GDM1 (cell line): ENCODE results near the gene YBX1.
"Not testable (repeated sequence)": the region's sequence is repeated elsewhere in the genome, so short reads cannot be mapped to it uniquely, and the experiment has no call there.

Source experiments
- DNase-seq: peaks from one replicate; lab custom pipeline; 2025; lab: John Stamatoyannopoulos, UW

The YBX1 gene

DNA sequence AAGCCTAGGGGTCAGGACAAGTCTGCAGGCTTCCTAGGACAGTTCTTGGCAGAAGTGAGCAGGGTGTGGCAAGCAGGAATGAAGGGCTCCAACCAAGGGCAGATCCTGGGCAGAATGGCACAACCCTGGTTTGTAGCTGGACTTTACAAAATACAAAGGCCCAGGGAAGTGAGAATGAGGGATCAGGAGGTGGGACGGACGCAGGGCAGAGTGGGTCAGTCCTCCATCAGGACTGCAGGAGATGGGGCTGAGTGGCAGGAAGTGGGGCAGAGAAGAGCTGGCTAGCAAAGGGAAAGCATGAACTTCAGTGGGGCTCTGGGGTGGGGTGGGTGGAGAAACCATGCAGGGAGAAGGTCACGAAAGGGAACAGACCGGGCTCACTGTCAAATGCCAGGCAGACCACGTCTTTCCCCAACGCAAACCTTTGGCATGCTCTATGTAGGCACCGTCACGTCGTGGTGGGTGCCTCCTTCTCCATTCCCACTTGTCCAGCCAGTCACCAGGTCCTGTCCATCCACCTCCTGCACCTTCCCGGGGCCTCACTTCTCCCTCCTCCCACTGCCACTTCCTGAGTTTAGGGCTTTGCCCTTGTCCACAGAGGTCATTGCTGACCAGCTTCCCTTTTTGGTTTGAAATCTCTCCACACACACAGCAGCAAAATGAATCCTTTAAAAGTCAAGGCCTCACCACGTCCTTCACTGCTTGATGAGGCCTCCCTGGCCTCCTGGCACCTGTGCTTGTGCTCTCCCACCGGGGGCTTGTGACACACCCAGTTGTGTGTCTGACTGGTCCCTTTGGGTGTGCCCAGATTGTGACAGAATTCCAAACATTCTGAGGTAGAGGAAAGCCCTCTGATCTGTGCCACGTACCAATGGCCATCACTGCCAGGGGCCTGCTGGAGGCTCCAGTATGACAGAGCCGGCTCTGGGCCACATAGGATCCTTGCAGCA, 66.5 kb downstream of the YBX1 start:
- DNase-seq, result no peak

DNA sequence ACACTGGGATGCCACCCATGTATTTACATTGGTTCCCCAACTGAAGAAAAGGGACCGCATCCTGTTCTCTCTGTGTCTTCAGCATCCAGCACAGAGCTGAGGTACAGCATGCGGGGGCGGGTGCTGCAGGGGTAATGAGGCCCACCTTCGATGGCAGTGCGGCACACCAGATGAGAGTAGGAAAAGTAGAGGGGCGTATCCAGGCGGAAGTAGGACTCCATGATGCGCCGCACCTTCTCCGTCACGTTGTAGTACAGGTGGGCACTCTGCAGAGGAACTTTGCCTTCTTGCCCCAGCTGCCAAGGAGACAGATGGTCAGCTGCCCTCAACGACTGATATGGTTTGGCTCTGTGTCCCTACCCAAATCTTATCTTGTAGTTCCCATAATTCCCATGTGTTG, 67.8 kb downstream of the YBX1 start:
- DNase-seq, result no peak

DNA sequence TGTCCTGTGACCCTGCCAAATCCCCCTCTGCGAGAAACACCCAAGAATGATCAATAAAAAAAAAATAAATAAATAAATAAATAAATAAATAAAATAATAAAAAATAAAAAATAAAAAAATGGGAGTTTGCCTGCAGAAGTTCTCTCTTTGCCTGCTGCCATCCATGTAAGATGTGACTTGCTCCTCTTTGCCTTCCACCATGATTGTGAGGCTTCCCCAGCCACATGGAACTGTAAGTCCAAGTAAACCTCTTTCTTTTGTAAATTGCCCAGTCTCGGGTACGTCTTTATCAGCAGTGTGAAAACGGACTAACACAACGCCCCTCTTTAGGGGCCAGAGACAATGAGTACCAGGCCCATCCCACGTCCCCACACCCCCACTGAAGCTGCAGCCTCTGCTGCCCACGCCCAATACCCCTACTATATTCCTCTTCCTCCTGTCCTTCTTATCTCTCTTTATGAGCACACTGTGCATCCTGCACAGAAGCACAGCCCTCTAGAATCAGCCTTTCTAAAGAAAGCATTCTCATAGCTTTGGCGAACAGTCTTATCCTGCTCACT, 69.4 kb downstream of the YBX1 start:
- DNase-seq, result not testable (repeated sequence)

DNA sequence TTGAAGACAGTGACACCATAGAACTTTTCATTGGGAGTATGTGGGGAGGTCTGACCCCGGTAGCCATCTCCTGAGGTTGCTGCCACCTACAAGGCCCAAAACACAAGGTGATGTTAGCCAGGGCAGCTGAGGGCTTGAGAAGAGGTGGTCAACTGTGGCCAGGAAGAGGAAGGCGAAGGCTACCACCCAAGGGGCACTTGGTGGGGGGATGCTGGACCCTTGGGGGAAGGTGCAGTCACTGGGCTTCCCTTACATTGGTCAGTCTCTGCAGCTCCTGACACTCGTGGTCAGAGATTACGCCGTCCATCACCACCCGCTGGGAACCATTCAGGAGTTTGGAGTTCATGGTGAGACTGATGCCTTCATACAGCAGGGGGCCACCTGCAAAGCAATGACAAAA, 70.1 kb downstream of the YBX1 start:
- DNase-seq, result no peak

DNA sequence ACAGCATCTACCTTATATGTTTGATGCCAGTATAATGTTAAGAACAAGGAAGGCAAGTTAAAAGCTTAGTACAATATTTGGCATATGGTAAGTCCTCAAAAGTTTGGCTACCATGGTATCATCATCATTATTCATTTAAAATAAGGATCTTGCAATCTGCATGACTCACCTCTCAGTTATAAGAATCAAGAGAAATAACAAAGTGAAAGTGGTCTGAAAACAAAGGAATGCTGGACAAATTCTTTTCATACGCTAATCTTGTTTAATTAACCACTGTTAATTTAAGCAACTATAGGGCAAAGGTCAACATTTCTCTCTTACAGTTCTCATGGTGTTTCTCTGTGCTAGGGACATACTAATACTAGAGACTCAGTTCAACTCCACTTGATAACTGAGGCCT, 70.9 kb downstream of the YBX1 start:
- DNase-seq, result no peak
